Measurements from ENCODE around the gene AGPAT3.

AGPAT3 gene

DNA sequence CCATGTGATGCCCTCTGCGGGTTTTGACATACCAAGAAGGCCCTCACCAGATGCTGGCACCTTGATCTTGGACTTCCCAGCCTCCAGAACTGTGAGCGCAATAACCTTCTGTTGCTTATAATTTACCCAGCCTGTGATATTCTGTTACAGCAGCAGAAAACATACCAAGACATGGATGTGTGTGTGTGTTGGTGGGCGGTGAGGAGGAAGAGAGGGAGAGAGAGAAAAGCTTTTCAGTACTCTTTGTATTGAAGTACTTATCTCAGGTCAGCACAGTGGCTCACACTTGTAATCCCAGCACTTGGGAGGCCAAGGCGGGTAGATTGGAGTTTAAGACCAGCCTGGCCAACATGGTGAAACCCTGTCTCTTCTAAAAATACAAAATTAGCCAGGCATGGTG lies 170.2 kb downstream of the AGPAT3 start:
- Histone ChIP-seq H3K9me3 (ENCODE audit: control insufficient read depth, insufficient read depth, low read length) (no peaks in the 10 kb centered on the region), H3F3A (ENCODE audit: control insufficient read depth, insufficient read depth) (no peaks in the 10 kb centered on the region), H3K27ac (ENCODE audit: low read depth, low read length) (no peak overlapping the region), H3K4me1 (ENCODE audit: control insufficient read depth, low read length) (no peaks in the 10 kb centered on the region), H3K4me2 (ENCODE audit: low read length) (no peak overlapping the region), H3K9me2 (replicated peaks; ENCODE audit: control insufficient read depth, low read length) (no peaks in the 10 kb centered on the region), H4K20me1 (ENCODE audit: control insufficient read depth, insufficient read depth, low read depth, low read length) (0 out of 2 replicates have a peak, but pooled peaks cover 5% of the 10 kb centered on the region), H3K79me2 (ENCODE audit: control insufficient read depth, low read length) (peaks cover 23% of the 10 kb centered on the region), H3K27me3 (ENCODE audit: control insufficient read depth, low read length) (no peaks in the 10 kb centered on the region), H3K36me3 (ENCODE audit: control insufficient read depth, low read length) (peaks cover 55% of the 10 kb centered on the region), H3K4me3 (ENCODE audit: low read length) (no peak overlapping the region)
- no peak for TF ChIP-seq EZH2phosphoT487 (IDR thresholded peaks at IDR 0.05; ENCODE audit: borderline replicate concordance, low read length)
- no peak for TF ChIP-seq CTCF (IDR thresholded peaks at IDR 0.05; ENCODE audit: low read depth, low read length, poor library complexity, severe bottlenecking)
